Spleen (tissue), 7 donors: ENCODE measurements around the gene DYTN.

Experiments
- POLR2A ChIP-seq, 3 donors: fragments of 450-650 bp; IDR thresholded peaks; one replicate each; pipeline ENCODE4 v1.5.1; 2017; ENCODE audit warnings: antibody characterized with exemption in 3 of 3, mild to moderate bottlenecking in 1 of 3
- POLR2AphosphoS5 ChIP-seq, 3 donors: sonication (generic); formaldehyde crosslinking; IDR thresholded peaks; one replicate each; pipeline ENCODE4 v1.5.1; 2017; ENCODE audit warnings: antibody characterized with exemption in 3 of 3
- TF ChIP-seq, protein P1 (sequence below), 11 experiments: fragments of 200-600 bp in 7 of 11; fragments of 450-650 bp in 4 of 11; sonication (generic) in 4 of 11; IDR thresholded peaks in 8 of 11; conservative IDR thresholded peaks in 3 of 11; 1 replicate in 7 of 11; 2 replicates in 4 of 11; pipeline versions ENCODE4 v1.4.0 to v1.8.0; 2016 to 2021; ENCODE audit warnings: antibody characterized with exemption in 11 of 11, inconsistent platforms in 4 of 11, mild to moderate bottlenecking in 1 of 11
- donor health status: DM: no; HTN: no; CAD: no; lungs with moderate emphysema.
- donor health status: DM: no; HTN: no; CAD: no.
- donor health status: DM: no; HTN: no; CAD: no.

DNA sequence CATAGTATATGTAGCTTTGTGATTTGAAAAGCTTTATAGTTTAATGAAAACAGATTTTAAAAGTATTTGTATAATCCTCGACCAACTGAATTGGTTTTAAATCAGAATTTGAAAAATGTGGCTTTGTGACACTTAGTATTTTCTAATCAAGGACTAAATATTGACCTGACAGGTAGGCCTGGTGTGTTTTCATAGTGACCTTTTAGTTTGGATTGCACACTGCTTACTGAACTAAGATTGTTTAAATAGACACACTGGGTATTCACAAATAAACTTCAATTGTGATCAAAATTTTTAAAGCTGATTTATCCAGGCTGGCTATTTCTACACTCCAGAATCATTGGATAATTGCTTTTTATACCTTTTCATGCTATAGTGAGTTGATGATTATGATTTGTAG, 107.7 kb downstream of the DYTN start:
- TF ChIP-seq, protein P1, sequence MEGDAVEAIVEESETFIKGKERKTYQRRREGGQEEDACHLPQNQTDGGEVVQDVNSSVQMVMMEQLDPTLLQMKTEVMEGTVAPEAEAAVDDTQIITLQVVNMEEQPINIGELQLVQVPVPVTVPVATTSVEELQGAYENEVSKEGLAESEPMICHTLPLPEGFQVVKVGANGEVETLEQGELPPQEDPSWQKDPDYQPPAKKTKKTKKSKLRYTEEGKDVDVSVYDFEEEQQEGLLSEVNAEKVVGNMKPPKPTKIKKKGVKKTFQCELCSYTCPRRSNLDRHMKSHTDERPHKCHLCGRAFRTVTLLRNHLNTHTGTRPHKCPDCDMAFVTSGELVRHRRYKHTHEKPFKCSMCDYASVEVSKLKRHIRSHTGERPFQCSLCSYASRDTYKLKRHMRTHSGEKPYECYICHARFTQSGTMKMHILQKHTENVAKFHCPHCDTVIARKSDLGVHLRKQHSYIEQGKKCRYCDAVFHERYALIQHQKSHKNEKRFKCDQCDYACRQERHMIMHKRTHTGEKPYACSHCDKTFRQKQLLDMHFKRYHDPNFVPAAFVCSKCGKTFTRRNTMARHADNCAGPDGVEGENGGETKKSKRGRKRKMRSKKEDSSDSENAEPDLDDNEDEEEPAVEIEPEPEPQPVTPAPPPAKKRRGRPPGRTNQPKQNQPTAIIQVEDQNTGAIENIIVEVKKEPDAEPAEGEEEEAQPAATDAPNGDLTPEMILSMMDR (IDR thresholded peaks at IDR 0.05 in 8 of 11, conservative IDR thresholded peaks at IDR 0.05 in 3 of 11): no peak
- no peak for TF ChIP-seq POLR2A (IDR thresholded peaks at IDR 0.05)
- TF ChIP-seq POLR2AphosphoS5 (IDR thresholded peaks at IDR 0.05): no peak
